ENCODE results near the gene CTIF. TPM values are rescaled to one million over a fixed set of nuclear protein-coding genes. Genes with fewer than 3 reads are reported as not detected.

The CTIF gene
- total RNA-seq, 1 donor from 2014 or later: 15.0 TPM

- peaks cover 16% of the 10 kb centered on the region for H3K36me3 ChIP-seq (ENCODE audit: control insufficient read depth, insufficient read depth, low read length)
Observed at GRCh38 chr18:48788373-48788772, 249.5 kb downstream of the CTIF start.

GRCh38 chr18:48789259-48789812 is 250.5 kb downstream of the CTIF start:
- DNase-seq (ENCODE audit: low read depth) (no peak), FAIRE-seq (no peak)
- no peak for TF ChIP-seq CTCF (IDR thresholded peaks at IDR 0.05; ENCODE audit: insufficient read depth, low read length, severe bottlenecking)
- peaks cover 11% of the 10 kb centered on the region for H3K36me3 ChIP-seq (ENCODE audit: control insufficient read depth, insufficient read depth, low read length)
- no peaks in the 10 kb centered on the region for H3K27me3 ChIP-seq (ENCODE audit: control insufficient read depth, insufficient read depth, low read length)
- H3K4me3 ChIP-seq (ENCODE audit: low read depth, low read length): no peak overlapping the region

More at GRCh38 chr18:48788373-48788772, 249.5 kb downstream of the CTIF start:
- FAIRE-seq: no peak
- DNase-seq (ENCODE audit: low read depth): no peak
- Histone ChIP-seq H3K4me3 (ENCODE audit: low read depth, low read length) (no peak overlapping the region), H3K27me3 (ENCODE audit: control insufficient read depth, insufficient read depth, low read length) (no peaks in the 10 kb centered on the region)
- no peak for TF ChIP-seq CTCF (IDR thresholded peaks at IDR 0.05; ENCODE audit: insufficient read depth, low read length, severe bottlenecking)

- Histone ChIP-seq H3K4me3 (ENCODE audit: low read depth, low read length) (no peak overlapping the region), H3K36me3 (ENCODE audit: control insufficient read depth, insufficient read depth, low read length) (peaks cover 7% of the 10 kb centered on the region), H3K27me3 (ENCODE audit: control insufficient read depth, insufficient read depth, low read length) (no peaks in the 10 kb centered on the region)
- no peak for TF ChIP-seq CTCF (IDR thresholded peaks at IDR 0.05; ENCODE audit: insufficient read depth, low read length, severe bottlenecking)
- DNase-seq (ENCODE audit: low read depth) (no peak), FAIRE-seq (no peak)
Observed at GRCh38 chr18:48790226-48790863, 251.5 kb downstream of the CTIF start.

- peaks cover 6% of the 10 kb centered on the region for H3K36me3 ChIP-seq (ENCODE audit: control insufficient read depth, insufficient read depth, low read length)
- DNase-seq (ENCODE audit: low read depth) (no peak), FAIRE-seq (no peak)
- H3K27me3 ChIP-seq (ENCODE audit: control insufficient read depth, insufficient read depth, low read length): no peaks in the 10 kb centered on the region
- no peak for TF ChIP-seq CTCF (IDR thresholded peaks at IDR 0.05; ENCODE audit: insufficient read depth, low read length, severe bottlenecking)
- no peak overlapping the region for H3K4me3 ChIP-seq (ENCODE audit: low read depth, low read length)
Observed at GRCh38 chr18:48790869-48791635, 252.2 kb downstream of the CTIF start.

GRCh38 chr18:48791636-48792105 is 252.8 kb downstream of the CTIF start:
- Histone ChIP-seq H3K36me3 (ENCODE audit: control insufficient read depth, insufficient read depth, low read length) (peaks cover 5% of the 10 kb centered on the region), H3K4me3 (ENCODE audit: low read depth, low read length) (no peak overlapping the region), H3K27me3 (ENCODE audit: control insufficient read depth, insufficient read depth, low read length) (no peaks in the 10 kb centered on the region)
- DNase-seq (ENCODE audit: low read depth) (peak; percentile 39), FAIRE-seq (no peak)
- TF ChIP-seq CTCF (IDR thresholded peaks at IDR 0.05; ENCODE audit: insufficient read depth, low read length, severe bottlenecking): no peak
